Ramos (cell line): Measurements from ENCODE around the gene RABGAP1L.
"Not testable (repeated sequence)": the region's sequence is repeated elsewhere in the genome, so short reads cannot be mapped to it uniquely, and the experiment has no call there.

Experiments used
- in situ Hi-C: fragments of 300-500 bp; cut with MboI; formaldehyde crosslinking; loops from one replicate; pipeline ENCODE4 v1.14.3; 2022; ENCODE audit warnings: low sequenced_read_pairs; ENCODE audit not compliant: unreplicated experiment

Gene RABGAP1L

GRCh38 chr1:174284052-174284451, 124.7 kb downstream of the RABGAP1L start:
- in situ Hi-C loops = no loop called here

GRCh38 chr1:174286042-174286441, 126.7 kb downstream of the RABGAP1L start:
- in situ Hi-C loops = no loop called here

- in situ Hi-C loops = no loop called here
Measured at GRCh38 chr1:174289644-174290310, 130.5 kb downstream of the RABGAP1L start.

- in situ Hi-C loops = no loop called here
Measured at GRCh38 chr1:174291059-174291458, 131.7 kb downstream of the RABGAP1L start.

- in situ Hi-C loops = no loop called here
Measured at GRCh38 chr1:174296309-174296708, 137.0 kb downstream of the RABGAP1L start.

GRCh38 chr1:174297351-174297750, 138.0 kb downstream of the RABGAP1L start:
- in situ Hi-C loops = no loop called here

- in situ Hi-C loops = no loop called here
Measured at GRCh38 chr1:174301295-174302077, 142.2 kb downstream of the RABGAP1L start.

- in situ Hi-C loops = no loop called here
Measured at GRCh38 chr1:174308604-174309003, 149.3 kb downstream of the RABGAP1L start.

- in situ Hi-C loops = no loop called here
Measured at GRCh38 chr1:174309490-174309889, 150.2 kb downstream of the RABGAP1L start.

GRCh38 chr1:174314433-174314832, 155.1 kb downstream of the RABGAP1L start:
- in situ Hi-C loops = no loop called here

GRCh38 chr1:174315239-174315638, 155.9 kb downstream of the RABGAP1L start:
- in situ Hi-C loops = no loop called here

GRCh38 chr1:174320897-174321296, 161.6 kb downstream of the RABGAP1L start:
- in situ Hi-C loops = not testable (repeated sequence)

GRCh38 chr1:174322202-174322862, 163.0 kb downstream of the RABGAP1L start:
- in situ Hi-C loops = no loop called here

- in situ Hi-C loops = no loop called here
Measured at GRCh38 chr1:174324493-174324892, 165.2 kb downstream of the RABGAP1L start.

GRCh38 chr1:174324939-174325338, 165.6 kb downstream of the RABGAP1L start:
- in situ Hi-C loops = no loop called here

- in situ Hi-C loops = no loop called here
Measured at GRCh38 chr1:174326278-174326677, 167.0 kb downstream of the RABGAP1L start.

- in situ Hi-C loops = no loop called here
Measured at GRCh38 chr1:174333437-174333836, 174.1 kb downstream of the RABGAP1L start.

GRCh38 chr1:174337000-174337681, 177.8 kb downstream of the RABGAP1L start:
- in situ Hi-C loops = no loop called here

GRCh38 chr1:174340404-174340803, 181.1 kb downstream of the RABGAP1L start:
- in situ Hi-C loops = not testable (repeated sequence)

GRCh38 chr1:174344162-174344561, 184.8 kb downstream of the RABGAP1L start:
- in situ Hi-C loops = no loop called here

GRCh38 chr1:174352117-174352516, 192.8 kb downstream of the RABGAP1L start:
- in situ Hi-C loops = no loop called here
